NCI-H1105 treated with DMSO at 0.1 percent for 48 hours (cell line): ENCODE results near the gene DOCK3.
"Not testable (repeated sequence)": the region's sequence is repeated elsewhere in the genome, so short reads cannot be mapped to it uniquely, and the experiment has no call there.

Experiments used
- DNase-seq: peaks from one replicate; lab custom pipeline; 2025; lab: John Stamatoyannopoulos, UW

Gene DOCK3

DNA sequence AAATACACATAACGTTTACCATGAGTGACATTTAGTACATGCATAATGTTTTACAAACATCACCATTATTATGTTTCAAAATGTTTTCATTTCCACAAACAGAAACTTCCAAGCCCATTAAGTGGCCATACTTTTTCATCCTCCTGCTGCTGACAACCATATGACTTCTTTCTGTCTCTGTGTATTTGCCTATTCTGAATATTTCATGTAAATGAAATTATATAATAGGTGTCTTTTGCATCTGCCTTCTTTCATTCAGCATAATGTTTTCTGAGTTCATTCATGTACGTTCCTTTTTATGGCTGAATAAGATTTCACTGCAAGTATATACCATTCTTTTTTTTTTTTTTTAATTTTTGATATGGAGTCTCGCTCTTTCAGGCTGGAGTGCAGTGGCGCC lies 209.0 kb downstream of the DOCK3 start:
- no peak for DNase-seq

DNA sequence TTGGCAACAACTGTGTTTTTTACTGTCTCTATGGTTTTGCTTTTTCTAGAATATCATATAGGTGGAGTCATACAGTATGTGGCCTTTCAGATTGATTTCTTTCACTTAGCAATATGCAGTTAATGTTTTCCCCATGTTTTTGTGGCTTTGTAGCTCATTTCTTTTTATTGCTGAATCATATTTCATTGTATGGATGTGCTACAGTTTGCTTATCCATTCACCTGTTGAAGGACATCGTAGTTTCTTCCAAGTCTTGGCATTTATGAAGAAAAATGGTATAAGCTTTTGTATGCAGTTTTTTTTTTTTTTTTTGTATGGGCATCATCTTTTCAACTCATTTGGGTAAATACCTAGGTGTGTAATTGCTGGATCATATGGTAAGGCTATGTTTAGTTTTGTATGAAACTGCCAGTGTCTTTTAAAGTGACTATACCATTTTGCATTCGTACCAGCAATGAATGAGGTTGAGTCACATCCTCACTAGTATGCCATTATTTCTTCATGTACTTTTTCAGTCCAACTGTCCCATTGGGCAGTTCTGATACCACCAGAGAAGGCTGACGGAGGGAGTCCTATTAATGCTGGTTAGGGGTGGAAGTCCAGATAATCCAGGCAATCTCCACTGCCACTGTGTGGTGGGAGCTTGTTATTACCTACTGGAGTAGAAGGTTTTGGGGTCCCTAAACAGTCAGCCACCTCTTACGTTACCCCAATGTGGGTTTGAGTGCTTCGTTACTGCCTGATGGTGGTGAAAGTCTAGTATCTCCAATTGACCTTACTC lies 210.5 kb downstream of the DOCK3 start:
- no peak for DNase-seq

DNA sequence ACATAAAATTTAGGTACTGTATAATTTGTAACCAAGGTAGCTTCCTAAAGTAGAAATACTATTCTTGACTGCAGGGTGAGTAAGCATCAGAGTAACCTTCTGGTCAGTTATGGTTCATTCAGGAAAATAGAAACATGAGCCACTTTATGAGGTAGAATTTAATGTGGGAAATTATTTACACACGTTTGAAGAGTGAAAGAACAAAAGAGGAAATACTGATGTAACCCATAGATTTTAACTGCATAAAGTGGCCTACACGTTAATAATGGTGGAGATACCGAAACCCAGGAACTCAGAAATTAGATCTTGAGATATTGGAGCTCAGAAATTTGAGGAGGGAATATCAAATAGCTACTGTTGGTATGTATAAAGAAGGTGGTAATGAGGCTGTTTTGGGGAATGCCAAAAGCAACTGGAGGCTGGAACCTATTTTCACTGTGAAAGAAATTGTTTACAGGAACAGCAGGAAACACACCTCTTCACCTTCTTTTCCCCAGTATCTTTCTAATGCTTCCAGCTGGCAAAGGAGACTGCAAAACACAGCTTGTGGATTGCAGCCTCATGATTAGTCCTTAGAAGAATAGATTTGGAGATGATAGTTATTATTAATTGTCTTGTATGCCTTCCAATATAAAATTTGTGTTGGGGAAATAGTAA lies 216.1 kb downstream of the DOCK3 start:
- no peak for DNase-seq

DNA sequence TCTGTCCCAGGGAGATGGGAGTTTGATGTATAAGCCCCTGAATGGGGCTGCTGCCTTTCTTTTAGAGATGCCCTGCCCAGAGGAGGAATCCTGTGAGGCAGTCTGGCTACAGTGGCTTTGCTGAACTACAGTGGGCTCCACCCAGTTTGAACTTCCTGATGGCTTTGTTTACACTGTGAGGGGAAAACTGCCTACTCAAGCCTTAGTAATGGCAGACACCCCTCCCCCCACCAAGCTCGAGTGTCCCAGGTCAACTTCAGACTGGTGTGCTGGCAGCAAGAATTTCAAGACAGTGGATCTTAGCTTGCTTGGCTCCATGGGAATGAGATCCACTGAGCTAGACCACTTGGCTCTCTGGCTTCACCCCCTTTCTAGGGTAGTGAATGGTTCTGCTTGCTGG lies 226.4 kb downstream of the DOCK3 start:
- not testable (repeated sequence) for DNase-seq

DNA sequence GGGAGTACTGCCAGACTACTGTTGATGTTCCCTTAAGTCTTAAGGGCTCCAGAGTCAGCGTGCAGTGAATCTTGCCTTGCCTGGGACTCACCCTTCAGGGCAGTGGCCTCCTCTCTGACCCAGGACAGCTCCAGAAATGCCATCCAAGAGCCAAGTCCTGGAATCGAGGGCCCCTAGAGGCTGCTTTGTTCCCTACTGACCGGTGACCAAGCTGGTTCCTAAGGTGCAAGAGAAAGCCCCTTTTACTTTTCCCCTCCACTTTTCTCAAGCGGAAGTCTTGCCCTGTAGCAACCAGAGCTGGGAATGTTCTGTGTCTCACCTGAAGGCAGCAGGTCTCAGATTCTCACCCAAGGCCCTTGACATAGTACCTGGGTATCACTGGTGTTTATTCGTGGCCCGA lies 238.0 kb downstream of the DOCK3 start:
- DNase-seq = no peak

DNA sequence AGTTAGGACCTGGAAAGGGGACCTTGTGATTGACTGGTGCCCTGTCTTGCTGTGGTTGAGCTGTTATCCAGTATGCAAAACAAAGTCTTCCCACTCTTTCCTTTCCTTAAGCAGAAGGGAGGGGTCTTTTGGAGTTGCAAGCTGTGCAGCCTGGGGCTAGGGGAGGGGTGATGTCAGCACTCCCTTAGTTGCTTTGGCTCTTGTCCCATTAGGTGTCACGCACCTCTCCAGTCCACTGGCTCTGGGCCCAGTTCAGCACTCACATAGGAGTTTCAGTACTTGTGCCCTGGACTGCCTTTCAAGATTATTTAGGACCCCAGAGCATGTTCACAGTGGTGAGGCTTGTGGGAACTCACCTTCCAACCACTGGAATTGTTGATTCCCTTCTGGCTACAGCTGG lies 238.5 kb downstream of the DOCK3 start:
- DNase-seq = peak; percentile 51

DNA sequence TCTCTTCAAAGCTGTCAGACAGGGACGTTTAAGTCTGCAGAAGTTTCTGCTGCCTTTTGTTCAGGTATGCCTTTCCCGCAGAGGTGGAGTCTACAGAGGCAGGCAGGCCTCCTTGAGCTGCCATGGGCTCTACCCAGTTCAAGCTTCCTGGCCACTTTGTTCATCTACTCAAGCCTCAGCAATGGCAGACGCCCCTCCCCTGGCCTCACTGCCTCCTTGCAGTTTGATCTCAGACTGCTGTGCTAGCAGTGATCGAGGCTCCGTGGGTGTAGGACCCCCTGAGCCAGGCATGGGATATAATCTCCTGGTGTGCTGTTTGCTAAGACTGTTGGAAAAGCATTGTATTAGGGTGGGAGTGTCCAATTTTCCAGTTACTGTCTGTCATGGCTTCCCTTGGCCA lies 247.3 kb downstream of the DOCK3 start:
- DNase-seq = not testable (repeated sequence)

DNA sequence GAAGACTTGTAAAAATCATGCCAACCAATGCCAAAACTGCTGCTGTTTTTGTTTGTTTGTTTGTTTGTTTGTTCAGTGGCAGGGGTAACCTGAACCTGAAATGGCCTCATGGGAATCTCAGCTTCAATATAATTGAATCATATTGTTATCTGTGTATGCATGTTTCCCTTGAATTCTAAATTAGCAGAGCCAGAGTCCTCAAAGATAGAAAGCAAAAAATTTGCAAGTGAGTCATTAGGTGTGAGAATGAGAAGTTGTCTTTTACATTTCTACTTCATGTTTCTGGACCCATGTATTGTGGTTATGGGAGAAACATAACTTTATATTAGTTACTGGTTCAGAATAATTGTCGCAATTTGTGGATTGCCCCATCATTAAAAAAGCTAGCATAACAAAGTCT lies 249.2 kb downstream of the DOCK3 start:
- DNase-seq = no peak

DNA sequence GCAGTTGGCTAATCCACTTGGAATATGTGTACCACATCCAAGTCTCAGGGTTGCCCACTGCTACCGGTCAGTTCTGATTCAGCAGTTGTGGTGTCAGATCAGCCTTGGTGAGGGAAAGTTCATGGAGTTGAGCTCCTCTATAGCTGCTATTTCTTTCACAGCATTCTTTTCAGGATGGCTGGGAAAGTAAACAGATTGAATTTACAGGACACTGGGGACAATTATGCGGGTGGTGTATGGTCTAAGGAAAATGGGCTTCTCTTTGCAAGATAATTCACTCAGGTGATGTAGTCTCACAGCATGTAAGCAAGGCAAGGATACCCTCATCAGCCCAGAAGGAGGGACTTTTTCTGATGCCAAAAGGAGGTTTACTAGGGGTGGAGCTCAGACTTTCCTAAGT lies 249.9 kb downstream of the DOCK3 start:
- no peak for DNase-seq

DNA sequence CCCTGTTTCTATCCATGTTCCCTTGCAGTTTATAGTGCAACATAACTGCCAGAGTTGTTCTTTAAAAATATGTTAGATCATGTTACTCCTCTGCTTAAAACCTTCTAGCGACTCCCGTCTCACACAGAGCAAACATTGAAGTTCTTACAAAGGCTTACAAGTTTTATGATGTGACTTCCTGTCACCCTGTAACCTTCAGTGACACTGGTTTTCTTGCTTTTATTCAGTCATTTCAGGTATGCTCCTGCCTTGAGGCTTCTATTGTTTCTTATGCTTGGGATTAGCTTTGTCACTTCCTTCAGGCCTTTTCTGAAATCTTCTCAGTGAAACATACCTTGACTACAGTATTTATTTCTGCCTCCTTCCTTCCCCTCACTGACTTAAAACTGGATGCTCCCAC lies 252.1 kb downstream of the DOCK3 start:
- no peak for DNase-seq

DNA sequence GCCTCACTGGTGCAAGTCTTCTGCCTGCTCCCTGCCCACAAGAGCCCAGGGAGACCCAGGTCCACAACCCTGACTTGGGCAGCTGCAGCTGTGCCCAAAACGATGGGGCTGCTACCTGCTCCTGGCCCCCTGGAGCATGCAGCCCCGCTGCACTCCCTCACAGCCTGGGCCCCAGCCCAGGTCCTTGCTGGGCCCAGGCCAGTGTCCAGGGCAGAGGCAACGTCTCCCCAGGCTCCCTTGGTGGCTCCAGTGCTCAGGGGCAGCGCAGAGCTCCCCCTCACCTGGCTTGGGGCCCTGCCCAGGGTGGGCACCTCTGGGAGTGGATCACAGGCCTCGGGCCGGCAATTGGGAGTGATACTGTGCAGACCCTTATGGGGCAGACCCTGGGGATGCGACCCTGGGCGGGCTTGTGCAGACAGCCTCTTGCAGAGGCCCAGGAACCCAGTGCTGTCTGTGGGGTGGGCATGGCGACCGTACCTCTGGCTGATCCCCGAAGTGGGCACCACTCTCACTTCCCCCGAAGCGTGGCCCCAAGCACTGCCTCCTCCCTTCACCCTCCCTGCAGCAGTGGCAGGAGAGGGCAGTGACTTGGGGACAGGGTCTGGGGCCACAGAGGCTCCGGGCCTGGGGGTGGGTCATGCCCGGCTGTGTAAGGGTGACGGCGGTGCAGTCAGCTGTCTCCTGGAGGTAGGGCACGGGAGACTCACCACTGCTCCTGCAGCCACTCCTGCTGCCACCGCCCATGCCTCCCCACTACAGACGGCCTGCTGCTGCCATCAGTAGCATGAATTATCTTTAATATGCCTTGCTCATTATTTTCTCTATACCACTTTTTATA lies 255.9 kb downstream of the DOCK3 start:
- no peak for DNase-seq

DNA sequence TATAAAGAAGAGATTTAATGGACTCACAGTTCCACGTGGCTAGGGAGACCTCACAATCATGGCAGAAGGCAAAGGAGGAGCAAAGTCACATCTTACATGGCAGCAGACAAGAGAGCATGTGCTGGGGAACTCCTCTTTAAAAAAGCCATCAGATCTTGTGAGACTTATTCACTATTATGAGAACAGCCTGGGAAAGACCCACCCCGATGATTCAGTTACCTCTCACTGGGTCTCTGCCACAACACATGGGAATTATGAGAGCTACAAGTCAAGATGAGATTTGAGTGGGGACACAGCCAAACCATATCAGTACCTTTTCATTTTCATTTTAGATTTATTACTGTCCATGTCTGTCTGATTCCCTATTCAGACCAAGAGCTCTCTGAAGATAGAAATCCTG lies 258.2 kb downstream of the DOCK3 start:
- not testable (repeated sequence) for DNase-seq

DNA sequence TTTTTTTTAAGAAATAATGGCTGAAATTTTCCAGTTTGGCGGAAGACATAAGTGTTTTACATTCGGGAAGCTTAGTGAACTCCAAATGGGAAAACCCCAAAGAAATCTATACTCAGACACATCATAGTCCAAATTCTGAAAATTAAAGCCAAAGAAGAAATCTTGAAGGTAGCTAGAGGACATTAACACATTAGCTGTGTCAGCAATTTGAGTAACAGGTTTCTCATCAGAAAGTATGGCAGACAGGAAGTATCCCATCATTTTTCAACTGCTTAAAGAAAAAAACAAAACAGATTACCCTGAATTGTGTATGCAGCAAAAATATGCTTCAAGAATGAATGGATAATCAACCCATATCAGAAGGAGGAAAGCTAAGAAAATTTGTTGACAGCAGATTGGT lies 261.7 kb downstream of the DOCK3 start:
- DNase-seq = no peak

DNA sequence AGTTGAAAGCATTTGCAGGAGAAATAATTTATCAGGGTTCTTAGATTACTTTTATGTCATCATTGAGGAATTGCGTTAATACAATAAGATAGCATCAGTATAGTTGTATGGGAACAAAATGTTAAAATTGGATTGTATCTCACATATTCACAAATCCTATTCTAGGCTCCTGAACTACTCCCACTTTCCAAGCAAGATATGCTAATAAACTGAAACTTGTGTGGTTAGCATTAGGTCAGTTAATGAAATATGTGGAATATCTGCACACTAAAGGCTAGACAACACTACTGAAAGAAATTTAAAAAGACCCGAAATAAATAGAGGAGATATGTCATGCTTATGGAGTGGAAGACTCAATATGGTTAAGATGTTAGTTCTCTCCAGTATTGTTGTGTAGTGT lies 272.7 kb downstream of the DOCK3 start:
- no peak for DNase-seq

DNA sequence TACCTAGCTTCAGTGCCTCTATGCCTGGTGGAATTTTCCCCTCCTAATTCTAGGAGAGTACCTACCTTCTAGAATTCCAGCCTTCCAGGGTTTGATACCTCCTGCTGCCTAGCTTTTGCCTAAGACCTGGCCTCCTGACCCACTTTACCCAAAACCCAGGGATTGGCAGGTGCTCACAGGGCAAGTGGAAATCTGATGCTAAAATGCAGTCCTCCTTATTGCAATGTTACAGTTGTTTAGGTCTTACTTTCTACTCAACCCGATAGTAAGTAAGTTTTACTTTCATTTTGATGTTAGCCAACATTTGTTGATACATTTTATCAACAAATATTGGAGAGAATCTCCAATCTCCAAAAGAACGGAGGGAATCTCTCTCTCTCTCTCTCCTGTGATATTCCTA lies 275.9 kb downstream of the DOCK3 start:
- no peak for DNase-seq

DNA sequence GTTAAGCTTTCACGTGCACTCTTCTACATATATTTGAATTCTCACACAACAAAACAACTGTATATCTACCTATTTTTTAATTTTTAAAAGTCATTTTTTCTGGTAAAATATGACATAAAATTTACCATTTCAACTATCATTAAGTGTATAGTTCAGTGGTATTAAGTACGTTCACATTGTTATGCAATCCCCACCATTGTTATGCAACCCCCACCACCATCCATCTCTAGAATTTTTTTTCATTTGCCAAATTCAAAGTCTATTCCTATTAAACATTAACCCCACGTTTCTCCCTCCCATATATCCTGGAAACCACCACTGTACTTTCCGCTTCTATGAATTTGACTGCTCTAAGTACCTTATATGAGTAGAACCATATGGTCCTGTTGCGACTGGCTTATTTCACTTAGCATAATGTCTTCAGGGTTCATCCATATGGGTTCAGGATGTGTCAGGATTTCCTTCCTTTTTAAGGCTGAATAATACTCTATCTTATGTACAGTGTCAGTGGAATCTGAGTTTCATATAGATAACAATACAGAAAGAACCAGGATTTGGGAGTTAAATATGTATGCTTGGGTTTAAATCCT lies 279.2 kb downstream of the DOCK3 start:
- DNase-seq = no peak

DNA sequence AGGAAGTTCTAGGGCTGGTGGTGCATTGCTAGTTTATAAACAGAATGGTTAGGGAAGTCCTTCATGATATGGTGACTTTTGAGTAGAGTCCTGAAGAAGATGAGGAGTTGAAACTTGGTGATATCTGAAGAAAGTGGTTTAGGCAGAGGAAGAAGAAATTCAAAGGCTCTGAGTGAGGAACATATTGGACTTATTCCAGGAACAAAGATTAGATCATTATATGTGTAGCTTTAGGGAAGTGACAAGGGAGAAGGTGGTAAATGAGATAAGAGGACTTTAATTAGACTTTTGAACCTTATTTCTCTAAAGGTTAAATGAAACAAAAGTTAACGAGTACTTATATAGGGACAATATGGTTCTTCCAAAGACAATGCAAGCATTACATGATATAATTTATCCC lies 286.7 kb downstream of the DOCK3 start:
- DNase-seq = no peak

DNA sequence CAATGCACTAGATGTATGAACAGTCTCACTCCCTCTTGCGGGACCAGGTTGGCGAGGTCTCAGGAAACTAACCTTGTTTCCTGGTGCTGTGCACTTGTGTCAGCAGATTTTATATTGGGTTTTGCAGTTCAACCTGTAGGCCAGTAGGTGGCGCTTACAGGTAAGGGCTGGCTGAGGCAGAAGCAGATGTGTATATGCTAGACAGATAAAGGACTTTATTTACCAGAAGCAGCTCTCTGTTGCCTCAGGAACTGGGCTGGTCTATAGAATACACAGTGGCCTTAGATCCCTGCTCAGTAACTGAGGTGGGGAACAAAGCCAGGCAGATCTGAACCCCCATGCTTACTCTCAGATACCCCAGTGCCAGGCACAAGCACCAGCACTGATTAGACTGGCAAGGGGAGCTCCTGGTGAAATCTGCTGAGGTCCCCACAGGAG lies 296.8 kb downstream of the DOCK3 start:
- peak; percentile 71 for DNase-seq

DNA sequence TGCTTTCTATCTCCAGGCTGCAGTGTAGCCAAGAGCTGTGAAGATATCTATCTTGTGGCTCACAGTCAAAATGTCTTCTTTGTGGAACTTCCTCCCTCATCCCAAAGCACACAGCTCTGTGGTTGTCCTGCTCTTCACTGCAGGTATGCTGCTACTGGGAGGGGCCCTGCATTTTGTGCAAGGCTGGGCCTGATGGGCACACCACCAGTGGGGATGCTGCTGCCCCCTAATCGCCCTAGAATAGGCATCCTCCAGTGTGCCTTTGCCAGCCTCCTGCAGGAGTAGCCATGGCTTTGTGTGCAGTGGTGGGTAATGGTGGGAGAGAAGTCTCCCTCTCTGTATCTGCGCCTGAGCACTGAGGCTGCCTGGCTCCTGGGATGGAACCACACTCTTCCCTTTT lies 297.3 kb downstream of the DOCK3 start:
- no peak for DNase-seq

DNA sequence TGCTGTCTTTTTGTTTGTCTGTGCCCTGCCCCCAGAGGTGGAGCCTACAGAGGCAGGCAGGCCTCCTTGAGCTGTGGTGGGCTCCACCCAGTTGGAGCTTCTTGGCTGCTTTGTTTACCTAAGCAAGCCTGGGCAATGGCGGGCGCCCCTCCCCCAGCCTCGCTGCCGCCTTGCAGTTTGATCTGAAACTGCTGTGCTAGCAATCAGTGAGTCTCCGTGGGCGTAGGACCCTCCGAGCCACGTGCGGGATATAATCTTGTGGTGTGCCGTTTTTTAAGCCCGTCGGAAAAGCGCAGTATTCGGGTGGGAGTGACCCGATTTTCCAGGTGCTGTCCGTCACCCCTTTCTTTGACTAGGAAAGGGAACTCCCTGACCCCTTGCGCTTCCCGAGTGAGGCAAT lies 303.9 kb downstream of the DOCK3 start:
- not testable (repeated sequence) for DNase-seq

DNA sequence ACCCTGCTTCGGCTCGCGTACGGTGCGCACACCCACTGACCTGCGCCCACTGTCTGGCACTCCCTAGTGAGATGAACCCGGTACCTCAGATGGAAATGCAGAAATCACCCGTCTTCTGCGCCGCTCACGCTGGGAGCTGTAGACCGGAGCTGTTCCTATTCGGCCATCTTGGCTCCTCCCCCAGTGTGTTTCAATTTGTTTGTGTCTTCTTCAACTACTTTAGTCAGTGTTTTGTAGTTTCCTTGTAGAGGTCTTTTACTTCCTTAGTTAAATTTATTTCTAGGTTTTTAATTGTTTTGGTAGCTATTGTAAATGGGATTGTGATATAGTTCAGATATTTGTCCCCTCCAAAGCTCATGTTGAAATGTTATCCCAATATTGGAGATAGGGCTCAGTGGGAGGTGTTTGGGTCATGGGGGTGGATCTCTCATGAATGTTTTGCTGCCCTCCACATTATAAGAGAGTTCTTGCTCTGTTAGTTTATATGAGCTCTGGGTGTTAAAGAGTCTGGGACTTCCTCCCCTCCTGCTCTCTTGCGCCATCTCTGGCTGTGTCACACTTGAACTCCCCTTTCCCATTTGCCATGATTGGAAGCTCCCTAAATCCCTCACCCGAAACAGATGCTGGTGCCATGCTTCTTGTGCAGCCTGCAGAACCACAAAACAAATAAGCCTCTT lies 304.4 kb downstream of the DOCK3 start:
- no peak for DNase-seq
